HG02623 (cell line): ENCODE measurements around the gene CSTA.

ENCODE experiments used
- ATAC-seq: cut with Tn5 transposase; IDR thresholded peaks from one replicate; pipeline ENCODE4 v1.9.1; 2021; ENCODE audit warnings: moderate library complexity; ENCODE audit not compliant: unreplicated experiment

CSTA gene

GRCh38 chr3:122324871-122325323 lies at the start of gene CSTA:
Gene CSTA (plus strand): TSS chr3:122325248. CDS start chr3:122325293, 45 bp downstream.
- ATAC-seq: no peak

GRCh38 chr3:122281891-122282290 lies 43.2 kb upstream of the CSTA start:
- ATAC-seq: no peak

GRCh38 chr3:122283796-122284445 lies 41.1 kb upstream of the CSTA start:
- ATAC-seq: no peak

- ATAC-seq: no peak
Observed at GRCh38 chr3:122284486-122284885, 40.6 kb upstream of the CSTA start.

- ATAC-seq: no peak
Observed at GRCh38 chr3:122294359-122294758, 30.7 kb upstream of the CSTA start.

- no peak for ATAC-seq
Observed at GRCh38 chr3:122295266-122296062, 29.6 kb upstream of the CSTA start.

GRCh38 chr3:122298239-122298638 lies 26.8 kb upstream of the CSTA start:
- peak; percentile 45 for ATAC-seq

- no peak for ATAC-seq
Observed at GRCh38 chr3:122299215-122299614, 25.8 kb upstream of the CSTA start.

- no peak for ATAC-seq
Observed at GRCh38 chr3:122299872-122300460, 25.1 kb upstream of the CSTA start.

- no peak for ATAC-seq
Observed at GRCh38 chr3:122301063-122301462, 24.0 kb upstream of the CSTA start.

- ATAC-seq: no peak
Observed at GRCh38 chr3:122305818-122306621, 19.0 kb upstream of the CSTA start.

- no peak for ATAC-seq
Observed at GRCh38 chr3:122306622-122306953, 18.5 kb upstream of the CSTA start.

GRCh38 chr3:122307094-122307687 lies 17.9 kb upstream of the CSTA start:
- ATAC-seq: no peak

GRCh38 chr3:122307976-122308375 lies 17.1 kb upstream of the CSTA start:
- ATAC-seq: no peak

- no peak for ATAC-seq
Observed at GRCh38 chr3:122310361-122310760, 14.7 kb upstream of the CSTA start.

- ATAC-seq: no peak
Observed at GRCh38 chr3:122312826-122313225, 12.2 kb upstream of the CSTA start.

GRCh38 chr3:122313281-122313680 lies 11.8 kb upstream of the CSTA start:
- no peak for ATAC-seq

GRCh38 chr3:122314228-122314876 lies 10.7 kb upstream of the CSTA start:
- no peak for ATAC-seq

- ATAC-seq: no peak
Observed at GRCh38 chr3:122315619-122316018, 9.4 kb upstream of the CSTA start.

GRCh38 chr3:122316368-122316767 lies 8.7 kb upstream of the CSTA start:
- no peak for ATAC-seq
